ENCODE data around the gene SLC43A2.

DNA sequence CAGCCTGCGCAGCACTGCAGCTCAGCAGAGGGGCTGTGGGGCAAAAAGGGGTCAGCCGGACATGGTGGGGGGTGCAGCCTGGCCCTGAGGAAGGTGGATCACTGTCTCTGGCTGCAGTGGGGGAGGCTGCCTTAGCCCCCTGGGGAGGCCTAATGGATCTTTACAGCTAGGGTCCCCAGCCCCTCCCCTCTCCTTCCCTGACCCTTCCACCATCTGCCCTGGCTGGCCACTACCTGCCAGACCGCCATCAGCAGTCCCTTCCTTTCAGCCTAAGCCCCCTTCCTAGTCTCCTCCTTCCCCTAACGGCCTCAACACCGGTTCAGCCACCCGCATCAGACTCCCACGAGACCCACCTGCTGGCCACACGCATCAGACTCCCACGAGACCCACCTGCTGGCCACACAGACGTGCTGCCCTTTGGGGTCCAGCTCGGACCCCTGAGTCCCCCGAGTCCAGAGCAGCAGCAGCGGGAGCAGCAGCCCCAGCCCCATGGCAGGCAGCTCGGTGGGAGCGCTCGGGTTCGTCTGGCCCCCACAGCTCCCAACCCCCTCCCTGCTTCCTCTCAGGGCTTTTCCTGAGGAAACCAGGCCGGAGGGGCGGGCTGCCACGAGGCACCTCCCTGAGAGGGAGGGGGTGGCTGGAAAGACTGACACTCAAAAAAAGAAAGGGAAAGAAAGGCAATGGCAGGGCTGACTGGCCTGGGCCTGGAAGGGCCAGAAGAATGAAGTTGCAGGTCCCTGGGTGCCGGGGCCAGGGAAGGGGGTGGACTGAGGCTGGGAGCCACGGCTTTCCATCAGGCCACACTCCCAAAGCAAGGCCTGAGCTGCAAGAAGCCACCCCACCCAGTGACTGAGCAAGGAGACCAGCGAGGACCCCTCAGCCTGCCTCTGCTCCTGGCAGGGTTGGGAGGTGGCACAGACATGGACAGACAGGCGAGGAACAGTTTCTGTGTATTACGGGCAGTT lies 16.9 kb upstream of the SLC43A2 start, which contains the start of gene SCARF1:
- no peak for TF ChIP-seq CTCF (conservative IDR thresholded peaks at IDR 0.05 in 1 of 2, IDR thresholded peaks at IDR 0.05 in 1 of 2; ENCODE audit: low read depth in 1 of 2, low read length in 2 of 2)
- no peak for TF ChIP-seq EZH2 (IDR thresholded peaks at IDR 0.05; ENCODE audit: low read length, missing control alignments)
